GM12873 (cell line): Measurements from ENCODE around the gene SCUBE1.
A peak's percentile ranks its signal among the peaks of the same experiment; 100 is the strongest.

Experiments used
- TF ChIP-seq, protein P1 (sequence below): IDR thresholded peaks from 2 replicates; pipeline ENCODE4 v1.5.1; 2012; ENCODE audit warnings: low read depth, mild to moderate bottlenecking, moderate library complexity, low read length, control low read depth; ENCODE audit not compliant: insufficient read depth; ENCODE audit errors: missing control alignments

SCUBE1 gene

DNA sequence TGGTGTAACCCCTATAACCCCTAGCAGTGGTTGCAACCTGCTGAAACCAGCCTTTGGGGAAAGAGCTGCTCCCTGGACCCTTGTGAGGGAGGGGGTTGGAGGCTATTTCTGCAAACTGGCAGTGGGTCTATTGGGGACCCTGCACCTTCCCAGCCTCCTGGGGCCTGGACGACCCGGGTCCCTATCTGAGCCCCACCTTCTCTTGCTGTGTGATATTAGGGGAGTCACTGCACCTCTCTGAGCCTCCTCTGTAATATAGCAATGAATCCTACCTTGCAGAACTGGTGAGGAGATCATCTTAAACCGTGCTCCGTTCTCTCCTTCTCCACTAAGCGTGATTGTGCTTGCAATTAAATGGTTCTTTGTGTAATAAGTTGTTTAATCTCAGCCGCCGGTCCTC lies 44.6 kb upstream of the SCUBE1 start:
- TF ChIP-seq, protein P1, sequence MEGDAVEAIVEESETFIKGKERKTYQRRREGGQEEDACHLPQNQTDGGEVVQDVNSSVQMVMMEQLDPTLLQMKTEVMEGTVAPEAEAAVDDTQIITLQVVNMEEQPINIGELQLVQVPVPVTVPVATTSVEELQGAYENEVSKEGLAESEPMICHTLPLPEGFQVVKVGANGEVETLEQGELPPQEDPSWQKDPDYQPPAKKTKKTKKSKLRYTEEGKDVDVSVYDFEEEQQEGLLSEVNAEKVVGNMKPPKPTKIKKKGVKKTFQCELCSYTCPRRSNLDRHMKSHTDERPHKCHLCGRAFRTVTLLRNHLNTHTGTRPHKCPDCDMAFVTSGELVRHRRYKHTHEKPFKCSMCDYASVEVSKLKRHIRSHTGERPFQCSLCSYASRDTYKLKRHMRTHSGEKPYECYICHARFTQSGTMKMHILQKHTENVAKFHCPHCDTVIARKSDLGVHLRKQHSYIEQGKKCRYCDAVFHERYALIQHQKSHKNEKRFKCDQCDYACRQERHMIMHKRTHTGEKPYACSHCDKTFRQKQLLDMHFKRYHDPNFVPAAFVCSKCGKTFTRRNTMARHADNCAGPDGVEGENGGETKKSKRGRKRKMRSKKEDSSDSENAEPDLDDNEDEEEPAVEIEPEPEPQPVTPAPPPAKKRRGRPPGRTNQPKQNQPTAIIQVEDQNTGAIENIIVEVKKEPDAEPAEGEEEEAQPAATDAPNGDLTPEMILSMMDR, result no peak

DNA sequence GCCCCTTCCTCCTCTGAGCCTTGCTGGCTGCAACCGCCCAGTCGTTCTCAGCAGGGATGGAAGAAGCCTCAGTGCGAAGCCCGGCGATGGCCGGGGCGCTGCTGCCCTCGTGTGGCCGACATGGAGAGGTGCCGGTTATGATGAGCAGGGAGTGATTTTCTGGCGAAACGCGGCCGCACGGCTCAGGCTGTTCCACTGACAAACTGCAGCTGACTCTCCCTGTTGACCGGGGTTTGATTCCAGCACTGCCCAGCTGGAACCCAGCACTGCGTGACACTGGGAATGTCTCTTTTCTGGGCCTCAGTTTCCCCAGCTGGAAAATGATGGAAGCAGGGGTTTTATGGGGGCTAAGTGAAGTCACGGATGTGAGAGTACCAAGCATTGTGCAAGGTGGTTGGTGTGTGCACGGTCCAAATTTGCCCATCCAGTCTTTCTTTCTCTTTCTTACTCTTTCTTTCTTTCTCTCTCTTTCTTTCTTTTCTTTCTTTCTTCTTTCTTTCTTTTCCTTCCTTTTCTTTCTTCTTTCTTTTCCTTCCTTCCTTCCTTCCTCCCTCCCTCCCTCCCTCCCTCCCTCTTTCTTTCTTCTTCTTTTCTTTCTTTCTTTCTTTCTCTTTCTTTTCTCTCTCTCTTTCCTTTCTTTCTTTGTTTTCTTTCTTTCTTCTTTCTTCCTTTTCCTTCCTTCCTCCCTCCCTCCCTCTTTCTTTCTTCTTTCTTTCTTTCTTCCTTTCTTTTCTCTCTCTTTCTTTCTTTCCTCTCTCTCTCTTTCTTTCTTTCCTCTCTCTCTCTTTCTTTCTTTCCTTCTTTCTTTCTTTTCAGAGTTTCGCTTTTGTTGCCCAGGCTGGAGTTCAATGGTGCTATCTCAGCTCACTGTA lies 42.8 kb upstream of the SCUBE1 start:
- TF ChIP-seq, protein P1, result peak; percentile 92

DNA sequence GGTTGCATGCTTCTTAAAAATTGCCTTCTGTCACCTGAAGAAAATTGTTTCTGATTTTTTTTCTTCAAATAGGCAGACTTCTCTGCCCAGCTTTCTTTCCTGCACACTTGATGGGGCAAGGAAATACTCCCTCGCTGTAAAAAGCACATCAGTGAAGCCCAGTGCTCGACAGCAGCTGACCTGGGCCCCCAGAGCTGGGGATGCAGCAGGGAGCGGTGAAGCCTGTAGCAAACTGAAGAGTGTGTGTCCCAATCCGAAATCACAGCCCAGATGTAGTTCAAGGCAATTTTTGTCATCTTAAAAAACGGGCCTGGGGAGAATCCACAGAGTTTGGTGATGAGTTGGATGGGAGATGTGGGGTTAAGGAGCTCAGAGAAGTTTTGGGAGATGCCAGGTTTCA lies 41.7 kb upstream of the SCUBE1 start:
- TF ChIP-seq, protein P1, result no peak

DNA sequence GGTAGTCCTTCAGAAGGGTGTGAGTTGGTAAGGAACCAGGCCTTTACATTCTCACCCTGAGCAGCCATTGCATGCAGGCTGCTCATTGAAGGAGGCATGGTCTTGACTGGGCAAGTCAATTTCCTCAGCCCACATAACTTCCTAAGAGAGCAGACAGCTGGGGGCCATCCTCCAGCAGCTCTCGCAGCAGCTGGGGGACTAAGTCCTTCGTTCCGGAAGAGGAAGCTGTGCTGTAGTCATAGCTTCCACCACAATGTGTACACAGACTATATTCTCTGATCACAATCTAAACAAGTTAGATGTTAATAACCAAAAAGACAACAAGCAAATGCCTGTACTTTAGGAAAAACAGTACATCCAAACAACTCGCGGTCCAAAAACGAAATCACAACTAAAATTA lies 38.5 kb upstream of the SCUBE1 start:
- TF ChIP-seq, protein P1, result no peak

DNA sequence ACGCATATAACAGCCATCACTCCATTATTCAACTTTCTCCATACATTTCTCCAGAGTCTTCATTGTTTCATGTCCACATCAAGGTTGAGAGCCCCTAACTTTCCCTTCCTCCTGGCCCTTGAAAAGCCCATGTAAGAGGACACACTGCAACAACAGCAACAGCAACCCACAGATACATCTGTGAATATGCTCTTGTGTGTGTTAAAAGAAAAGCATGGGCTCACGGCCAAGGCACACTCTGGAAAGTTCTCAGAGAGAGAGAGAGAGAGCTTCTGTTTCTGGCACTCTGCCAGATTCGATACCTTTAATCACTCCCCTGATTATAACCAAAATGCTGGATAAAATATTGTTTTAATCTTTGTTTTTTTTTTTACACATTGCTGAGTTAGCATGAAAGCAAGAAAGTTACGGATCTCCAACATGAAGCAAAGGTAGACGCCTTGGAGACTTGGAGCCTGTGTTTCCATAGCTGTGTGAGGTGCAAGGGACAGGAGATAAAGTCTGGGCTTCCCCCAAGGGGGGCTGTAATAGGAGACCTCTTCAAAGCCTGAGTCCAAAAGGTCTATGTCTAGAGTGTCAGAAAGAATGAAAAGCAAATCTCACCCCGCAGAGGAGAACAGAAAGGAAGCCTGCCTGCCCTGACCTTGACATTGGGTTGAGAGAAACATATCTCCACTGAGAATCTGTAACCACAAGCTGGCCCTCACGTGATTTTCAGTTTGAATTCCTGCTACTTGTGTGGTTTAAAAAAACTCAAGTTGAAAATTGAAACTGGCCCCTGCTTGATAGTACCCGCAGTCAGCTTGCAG lies 34.9 kb upstream of the SCUBE1 start:
- TF ChIP-seq, protein P1, result no peak

DNA sequence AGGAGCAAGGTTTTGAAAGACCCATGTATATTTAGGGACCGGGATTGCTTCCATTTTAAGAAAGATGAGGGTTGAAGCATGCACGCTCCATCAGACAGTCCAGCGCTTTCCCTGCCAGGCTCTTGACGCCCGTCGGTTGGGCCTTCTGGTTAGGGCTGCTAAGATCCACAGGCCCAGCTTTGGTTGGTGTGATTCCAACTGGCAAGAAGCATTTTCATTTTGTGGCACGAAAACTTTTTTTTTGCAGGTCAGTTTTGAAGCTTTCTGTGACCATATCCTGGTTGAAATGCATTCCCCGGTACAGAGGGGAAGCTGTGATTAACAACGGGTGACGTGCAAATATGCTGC lies 34.4 kb upstream of the SCUBE1 start:
- TF ChIP-seq, protein P1, result no peak
